NCI-H82 (cell line): ENCODE results near the gene EARS2.
"Not testable (repeated sequence)": the region's sequence is repeated elsewhere in the genome, so short reads cannot be mapped to it uniquely, and the experiment has no call there.

Source experiments
- DNase-seq: peaks from one replicate; lab custom pipeline; 2025; lab: John Stamatoyannopoulos, UW

The EARS2 gene

GRCh38 chr16:23556881-23557778, at the start of gene EARS2, which contains the start of gene UBFD1:
EARS2 (minus strand) TSS chr16:23557350; CDS start chr16:23557343, 7 bp downstream.
UBFD1 (plus strand) TSS chr16:23557727; CDS start chr16:23557743, 16 bp downstream.
- peak; percentile 100 for DNase-seq

DNA sequence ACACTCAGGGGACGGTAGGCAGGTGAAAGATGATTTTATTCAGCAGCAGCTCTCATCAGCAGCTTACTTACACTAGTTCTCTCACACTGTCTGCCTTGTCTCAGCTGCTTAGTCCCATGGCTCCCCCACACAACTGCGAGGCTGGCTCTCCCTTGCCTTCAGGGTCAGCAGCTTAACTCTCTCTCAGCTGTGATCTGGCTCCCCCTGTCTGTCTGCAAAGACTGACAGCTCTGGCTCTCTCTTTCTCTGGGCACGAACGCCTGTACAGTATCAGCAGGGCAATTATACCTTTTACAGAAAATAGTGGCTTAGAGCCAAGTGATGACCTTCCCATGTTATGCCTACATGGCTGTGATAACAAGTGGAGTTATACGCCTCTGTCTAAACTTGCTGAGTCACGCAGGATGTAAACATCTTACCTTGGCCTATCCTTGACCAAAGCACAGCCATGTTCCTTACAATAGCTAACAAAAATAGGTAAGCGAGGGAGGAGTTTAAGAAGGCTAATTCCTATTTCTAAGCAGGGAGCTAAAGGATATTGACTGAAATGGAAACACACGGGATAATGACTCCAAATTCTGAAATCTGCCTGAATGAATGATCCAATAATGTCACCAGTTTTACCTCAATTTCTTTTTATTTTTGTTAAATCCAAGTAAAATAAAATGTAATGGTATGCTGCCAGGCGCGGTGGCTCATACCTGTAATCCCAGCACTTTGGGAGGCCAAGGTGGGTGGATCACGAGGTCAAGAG, 40.0 kb upstream of the EARS2 start:
- DNase-seq, result peak; percentile 89

GRCh38 chr16:23595951-23596720, 39.0 kb upstream of the EARS2 start, which contains the start of gene NDUFAB1:
NDUFAB1 (minus strand) TSS chr16:23596316; CDS start chr16:23596290, 26 bp downstream.
- DNase-seq, result peak; percentile 91

DNA sequence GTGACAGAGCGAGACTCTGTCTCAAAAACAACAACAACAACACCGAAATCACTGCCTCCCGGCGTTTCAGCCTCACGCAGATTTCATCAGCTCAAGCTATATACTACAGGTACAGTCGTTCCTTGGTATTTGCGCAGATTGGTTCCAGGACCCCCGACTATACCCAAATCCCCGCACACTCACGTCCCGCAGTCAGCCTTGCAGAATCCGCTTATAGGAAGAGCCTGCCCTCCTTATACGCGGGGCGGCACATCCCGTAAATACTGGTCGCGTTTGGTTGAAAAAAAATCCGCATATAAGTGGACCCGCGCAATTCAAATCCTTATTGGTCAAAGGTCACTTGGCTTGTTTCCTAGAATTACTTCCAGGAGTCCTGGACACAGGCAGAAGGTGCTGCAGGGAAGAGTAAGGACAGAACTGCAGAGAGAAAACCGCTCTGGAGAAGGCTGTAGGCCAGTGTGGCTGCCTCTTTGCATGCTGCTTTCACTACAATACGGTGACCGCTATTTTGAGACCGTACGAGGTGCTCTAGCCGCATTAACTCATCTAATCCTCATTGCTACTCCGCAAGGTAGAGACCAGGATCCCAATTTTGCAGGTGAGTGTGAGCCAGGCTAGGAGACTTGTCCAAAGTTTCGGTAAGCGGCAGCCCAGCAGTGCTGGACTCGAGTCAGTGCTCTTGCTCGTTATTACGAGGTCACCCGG, 38.2 kb upstream of the EARS2 start:
- DNase-seq, result peak; percentile 19

DNA sequence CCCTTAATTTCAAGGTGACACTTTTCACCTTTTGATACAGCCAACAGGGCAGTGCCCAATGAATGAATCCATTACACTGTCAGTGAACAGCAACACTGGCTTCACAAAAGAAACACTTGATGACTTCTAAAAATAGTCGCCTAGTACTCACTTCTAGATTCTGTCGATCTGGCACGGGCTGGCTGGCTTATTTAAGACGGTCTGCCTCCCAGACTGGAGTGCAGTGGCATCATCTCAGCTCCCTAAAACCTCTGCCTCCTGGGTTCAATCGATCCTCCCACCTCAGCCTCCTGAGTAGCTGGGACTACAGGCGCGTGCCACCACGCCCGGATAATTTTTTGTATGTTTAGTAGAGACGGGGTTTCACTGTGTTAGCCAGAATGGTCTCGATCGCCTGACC, 37.0 kb upstream of the EARS2 start:
- no peak for DNase-seq

DNA sequence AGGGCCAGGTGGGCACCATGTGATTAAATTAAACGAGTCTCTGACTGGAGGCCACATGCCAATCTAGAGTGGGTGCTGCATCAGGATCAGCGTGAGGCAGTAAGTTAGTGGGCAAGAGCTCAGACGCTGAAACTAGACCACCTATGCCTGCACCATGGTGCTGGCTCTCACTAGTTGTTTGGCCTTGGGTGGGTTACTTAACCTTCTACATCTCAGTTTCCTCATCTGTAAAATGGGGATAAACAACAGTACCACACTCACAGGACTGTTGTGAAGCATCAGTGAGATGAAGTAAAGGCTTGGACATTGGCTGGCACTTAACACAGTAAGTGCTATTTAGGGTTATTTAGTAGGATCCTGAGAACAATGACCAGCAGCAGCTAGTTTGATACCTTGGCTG, 33.0 kb upstream of the EARS2 start:
- DNase-seq, result no peak

GRCh38 chr16:23587726-23588125, 30.6 kb upstream of the EARS2 start:
- no peak for DNase-seq

DNA sequence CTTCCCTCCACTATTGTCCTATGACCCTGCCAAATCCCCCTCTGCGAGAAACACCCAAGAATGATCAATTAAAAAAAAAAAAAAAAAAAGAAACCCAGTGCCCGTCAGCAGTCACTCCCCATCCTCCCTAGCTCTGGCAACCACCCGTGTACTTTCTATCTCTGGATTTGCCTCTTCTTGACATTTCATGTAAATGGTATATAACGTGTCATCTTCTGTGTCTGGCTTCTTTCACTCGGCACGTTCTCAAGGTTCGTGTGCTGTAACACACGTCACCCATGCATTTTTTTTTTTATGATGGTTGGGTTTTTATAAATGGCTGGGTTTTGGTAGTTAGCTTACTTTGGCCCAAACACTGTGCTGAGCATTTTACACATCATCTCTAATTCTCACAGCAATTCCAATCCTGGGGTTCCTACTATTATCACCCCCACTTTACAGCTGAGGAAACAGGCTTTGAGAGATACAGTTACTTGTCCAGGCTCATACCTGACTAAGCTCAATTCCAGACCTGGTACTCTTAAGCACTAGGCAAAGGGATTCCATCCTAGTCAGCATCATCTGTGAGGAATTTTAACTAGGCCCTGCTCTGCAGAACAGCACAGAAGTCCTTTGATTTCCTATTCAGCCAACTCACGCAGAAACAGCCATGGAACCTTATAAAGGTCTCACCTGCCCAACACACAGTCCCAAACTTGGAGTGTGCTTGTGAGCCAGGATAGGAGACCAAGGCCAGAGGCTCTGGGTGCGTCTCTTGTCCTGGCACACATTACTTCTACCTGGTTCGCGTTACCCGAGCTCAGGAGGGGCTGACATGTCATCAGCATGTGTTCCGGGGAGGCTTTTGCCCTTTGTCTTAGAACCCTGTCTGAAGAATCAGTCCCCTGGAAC, 27.3 kb upstream of the EARS2 start:
- no peak for DNase-seq

GRCh38 chr16:23583271-23583670, 26.1 kb upstream of the EARS2 start:
- DNase-seq, result not testable (repeated sequence)

DNA sequence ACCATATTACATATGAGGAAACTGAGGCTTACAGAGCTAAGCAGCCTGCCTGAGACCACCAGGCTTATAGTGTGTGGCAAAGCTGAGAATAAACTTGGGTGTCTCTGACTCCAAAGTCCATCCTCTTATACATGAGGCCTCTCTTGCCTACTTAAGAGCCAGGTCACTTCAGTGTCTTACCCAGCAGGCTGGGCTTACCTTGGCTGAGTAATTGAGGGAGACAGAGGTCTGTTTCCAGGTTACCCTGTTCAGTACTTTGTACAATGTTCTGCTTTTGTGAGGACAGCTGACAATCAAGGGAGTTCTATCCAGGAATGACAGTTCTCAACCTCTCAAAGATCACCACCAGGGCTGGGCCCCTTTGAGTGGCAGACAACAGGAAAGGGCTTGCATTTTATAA, 24.6 kb upstream of the EARS2 start:
- no peak for DNase-seq

DNA sequence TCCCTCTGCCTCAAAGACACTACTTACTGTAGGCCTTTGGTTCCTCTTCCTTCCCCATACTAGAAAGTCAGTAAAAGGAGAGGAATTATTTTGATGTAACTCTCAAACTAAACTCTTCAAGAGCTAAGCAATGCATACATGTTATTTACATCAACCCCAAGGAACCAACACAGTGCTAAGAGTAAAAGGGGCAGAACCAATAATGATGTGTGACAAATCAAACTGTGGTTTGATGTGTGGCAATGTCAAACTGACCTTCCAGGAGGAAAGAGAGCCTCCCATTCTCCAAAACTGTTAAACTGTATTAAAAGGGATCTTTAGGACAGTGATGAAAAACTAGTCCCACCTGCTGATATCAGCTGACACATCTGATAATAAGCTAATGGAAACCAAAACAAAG, 23.2 kb upstream of the EARS2 start:
- DNase-seq, result no peak

GRCh38 chr16:23579371-23579770, 22.2 kb upstream of the EARS2 start:
- DNase-seq, result no peak

GRCh38 chr16:23578101-23578830, 21.1 kb upstream of the EARS2 start:
- DNase-seq, result no peak

DNA sequence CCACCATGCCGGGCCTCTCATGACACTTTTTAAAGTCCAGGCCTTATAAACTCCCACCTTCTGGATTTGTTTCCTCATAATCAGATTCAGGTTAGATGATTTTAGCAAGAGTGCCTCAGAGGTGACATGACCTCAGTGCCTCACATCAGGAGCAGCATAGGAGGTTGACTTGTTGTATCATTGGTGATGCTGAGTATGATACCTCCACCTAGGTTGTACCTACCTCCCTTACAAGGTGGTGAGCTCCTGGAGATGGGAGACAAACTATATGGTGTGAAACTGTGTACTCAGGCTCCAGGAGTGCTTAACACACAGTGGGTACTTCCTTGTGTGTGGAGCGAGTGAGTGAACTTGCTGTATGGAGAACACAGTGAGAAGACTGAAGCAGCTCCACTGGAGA, 20.3 kb upstream of the EARS2 start:
- DNase-seq, result no peak

- no peak for DNase-seq
Measured at GRCh38 chr16:23575834-23576233, 18.7 kb upstream of the EARS2 start.

DNA sequence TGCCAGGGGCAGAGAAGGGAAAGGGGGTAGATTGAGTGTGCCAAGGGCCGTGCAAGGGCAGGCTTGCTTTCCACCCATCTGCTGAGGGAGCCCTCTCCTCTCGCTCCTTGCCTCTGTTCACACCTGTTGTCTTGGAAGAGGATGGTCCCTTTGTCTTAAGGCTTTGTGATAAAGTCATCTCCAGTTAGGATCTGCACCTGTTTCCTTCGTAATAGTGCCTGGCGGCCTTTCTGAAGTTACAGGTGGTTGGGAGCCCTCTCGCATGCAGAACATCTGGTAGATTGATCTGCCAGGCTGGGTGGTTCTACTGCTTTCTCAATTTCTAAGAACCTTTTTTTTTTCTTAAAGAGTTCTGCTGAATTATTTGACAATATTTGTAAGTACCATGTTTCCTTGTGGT, 16.7 kb upstream of the EARS2 start:
- no peak for DNase-seq

- no peak for DNase-seq
Measured at GRCh38 chr16:23572394-23572793, 15.2 kb upstream of the EARS2 start.

DNA sequence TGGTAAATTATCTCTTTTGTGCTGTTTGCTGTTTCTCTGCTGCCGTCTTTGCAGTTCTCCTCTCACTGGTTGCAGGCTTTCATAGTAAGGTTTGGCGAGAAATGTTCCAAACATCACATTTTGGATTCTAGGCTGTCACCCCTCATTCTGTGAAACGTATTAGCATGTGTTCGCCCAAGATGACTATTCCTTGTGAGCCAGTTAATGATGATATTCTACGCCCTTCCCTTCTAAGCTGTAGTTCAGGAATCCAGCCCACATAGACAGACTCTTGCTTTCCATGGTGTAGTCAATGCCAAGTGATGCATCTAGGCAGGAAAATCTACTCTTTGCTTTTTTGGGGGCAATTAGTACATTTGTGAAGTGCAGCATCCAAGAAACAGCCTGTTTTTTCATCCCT, 14.7 kb upstream of the EARS2 start:
- DNase-seq, result no peak

GRCh38 chr16:23570992-23571632, 14.0 kb upstream of the EARS2 start:
- no peak for DNase-seq
